Chondrocyte (in vitro differentiated cells): ENCODE measurements around the gene ITGBL1. TPM values are rescaled to one million over a fixed set of nuclear protein-coding genes. Genes with fewer than 3 reads are reported as not detected.
A peak's percentile ranks its signal among the peaks of the same experiment; 100 is the strongest.

Source experiments
- DNase-seq: peaks from one replicate; pipeline ENCODE4 v3.0.0; 2021; ENCODE audit warnings: mixed read lengths, low spot score
- H3K27ac Mint-ChIP-seq: one replicate; pipeline ENCODE4 v1.8.0; 2021; ENCODE audit warnings: mild to moderate bottlenecking, moderate library complexity, mixed read lengths; ENCODE audit not compliant: unreplicated experiment
- H3K27me3 Mint-ChIP-seq: 2 replicates; pipeline ENCODE4 v1.8.0; 2021; ENCODE audit warnings: low read depth, mixed read lengths
- H3K36me3 Mint-ChIP-seq: 2 replicates; pipeline ENCODE4 v1.8.0; 2021; ENCODE audit warnings: low read depth, mixed read lengths
- H3K4me1 Mint-ChIP-seq: 2 replicates; pipeline ENCODE4 v1.8.0; 2021; ENCODE audit warnings: low read depth, mild to moderate bottlenecking, mixed read lengths
- H3K4me3 Mint-ChIP-seq: one replicate; pipeline ENCODE4 v1.8.0; 2021; ENCODE audit warnings: mild to moderate bottlenecking, moderate library complexity, mixed read lengths; ENCODE audit not compliant: unreplicated experiment
- H3K9me3 Mint-ChIP-seq: 2 replicates; pipeline ENCODE4 v1.8.0; 2021; ENCODE audit warnings: low read depth, mixed read lengths
- total RNA-seq: library from RNA; stranded (reverse); gene quantifications from 3 replicates; pipeline ENCODE4 v1.2.1, GENCODE V29; 2021
- TF ChIP-seq, protein P1 (sequence below): fragments of 200-600 bp; sonication (generic); IDR thresholded peaks from 2 replicates; pipeline ENCODE4 v1.5.0; 2021; ENCODE audit warnings: antibody characterized with exemption, mild to moderate bottlenecking, moderate library complexity

The ITGBL1 gene
- total RNA-seq, 1 donor from 2014 or later, result 407 TPM

GRCh38 chr13:101751488-101751887, 299.0 kb downstream of the ITGBL1 start:
- DNase-seq, result no peak
- TF ChIP-seq, protein P1, sequence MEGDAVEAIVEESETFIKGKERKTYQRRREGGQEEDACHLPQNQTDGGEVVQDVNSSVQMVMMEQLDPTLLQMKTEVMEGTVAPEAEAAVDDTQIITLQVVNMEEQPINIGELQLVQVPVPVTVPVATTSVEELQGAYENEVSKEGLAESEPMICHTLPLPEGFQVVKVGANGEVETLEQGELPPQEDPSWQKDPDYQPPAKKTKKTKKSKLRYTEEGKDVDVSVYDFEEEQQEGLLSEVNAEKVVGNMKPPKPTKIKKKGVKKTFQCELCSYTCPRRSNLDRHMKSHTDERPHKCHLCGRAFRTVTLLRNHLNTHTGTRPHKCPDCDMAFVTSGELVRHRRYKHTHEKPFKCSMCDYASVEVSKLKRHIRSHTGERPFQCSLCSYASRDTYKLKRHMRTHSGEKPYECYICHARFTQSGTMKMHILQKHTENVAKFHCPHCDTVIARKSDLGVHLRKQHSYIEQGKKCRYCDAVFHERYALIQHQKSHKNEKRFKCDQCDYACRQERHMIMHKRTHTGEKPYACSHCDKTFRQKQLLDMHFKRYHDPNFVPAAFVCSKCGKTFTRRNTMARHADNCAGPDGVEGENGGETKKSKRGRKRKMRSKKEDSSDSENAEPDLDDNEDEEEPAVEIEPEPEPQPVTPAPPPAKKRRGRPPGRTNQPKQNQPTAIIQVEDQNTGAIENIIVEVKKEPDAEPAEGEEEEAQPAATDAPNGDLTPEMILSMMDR, result no peak
- Mint-ChIP-seq H3K4me1 (peaks cover 45% of the 10 kb centered on the region), H3K9me3 (no peaks in the 10 kb centered on the region), H3K27ac (peak overlapping the region; percentile 29), H3K27me3 (no peaks in the 10 kb centered on the region), H3K4me3 (no peak overlapping the region), H3K36me3 (no peaks in the 10 kb centered on the region)

- H3K4me1 Mint-ChIP-seq, result peaks cover 52% of the 10 kb centered on the region
- H3K27ac Mint-ChIP-seq, result no peak overlapping the region
- H3K9me3 Mint-ChIP-seq, result no peaks in the 10 kb centered on the region
- no peak overlapping the region for H3K4me3 Mint-ChIP-seq
- no peak for DNase-seq
- TF ChIP-seq, protein P1, result no peak
- no peaks in the 10 kb centered on the region for H3K27me3 Mint-ChIP-seq
- H3K36me3 Mint-ChIP-seq, result no peaks in the 10 kb centered on the region
These were observed 300.0 kb downstream of the ITGBL1 start for GRCh38 chr13:101752432-101752831.

GRCh38 chr13:101755228-101755887, 302.9 kb downstream of the ITGBL1 start:
- no peak for DNase-seq
- no peaks in the 10 kb centered on the region for H3K36me3 Mint-ChIP-seq
- H3K9me3 Mint-ChIP-seq, result no peaks in the 10 kb centered on the region
- TF ChIP-seq, protein P1, result no peak
- H3K27me3 Mint-ChIP-seq, result no peaks in the 10 kb centered on the region
- no peak overlapping the region for H3K27ac Mint-ChIP-seq
- no peak overlapping the region for H3K4me3 Mint-ChIP-seq
- H3K4me1 Mint-ChIP-seq, result peaks cover 50% of the 10 kb centered on the region

DNA sequence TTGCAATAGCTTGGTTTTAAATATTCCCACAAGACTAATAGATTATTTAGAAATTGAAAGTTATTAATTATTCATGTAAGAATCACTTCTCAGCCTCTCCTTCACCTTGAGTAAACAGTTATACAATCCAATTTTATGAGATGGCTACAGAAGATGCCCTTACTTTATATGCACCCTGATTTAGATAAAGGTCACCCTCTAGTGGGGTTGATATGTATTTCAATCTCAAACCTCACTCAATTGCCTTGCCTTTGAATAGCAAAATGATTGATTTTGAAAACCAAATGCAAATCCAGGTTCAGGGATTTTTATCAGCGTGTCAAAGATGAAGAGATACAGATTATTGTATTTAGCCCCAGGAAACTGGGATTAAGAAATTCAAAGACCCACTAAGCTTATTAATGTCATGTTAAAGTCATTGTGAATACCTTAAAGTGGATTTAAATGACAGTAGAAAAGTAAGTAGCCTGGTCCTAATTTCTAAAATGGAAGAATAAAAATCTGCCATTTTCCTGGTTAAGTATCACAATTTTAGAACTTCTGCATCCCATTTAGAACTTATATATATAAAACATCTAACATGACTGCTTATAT, 305.1 kb downstream of the ITGBL1 start:
- TF ChIP-seq, protein P1, result peak; percentile 89
- DNase-seq, result no peak
- no peak overlapping the region for H3K4me3 Mint-ChIP-seq

DNA sequence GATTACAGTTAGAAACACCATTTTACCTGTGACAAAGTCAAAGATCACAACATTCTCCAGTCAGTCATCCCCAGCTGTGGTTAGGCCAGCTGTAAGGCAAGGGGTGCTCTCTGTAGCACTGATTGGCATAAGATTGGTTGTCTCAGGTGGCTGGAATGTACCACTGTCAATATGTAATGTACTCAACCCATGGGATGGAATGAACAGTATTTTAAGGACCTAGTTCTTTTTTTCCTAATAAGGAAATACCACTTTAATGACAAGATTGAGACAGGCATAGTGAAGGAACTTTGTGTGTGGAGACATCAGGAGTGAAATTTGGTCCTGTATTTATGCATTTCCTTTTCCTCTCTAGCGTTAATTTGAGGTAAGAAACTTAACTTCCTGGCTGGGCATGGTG, 310.7 kb downstream of the ITGBL1 start:
- no peak overlapping the region for H3K27ac Mint-ChIP-seq
- peaks cover 10% of the 10 kb centered on the region for H3K4me1 Mint-ChIP-seq
- no peak for DNase-seq
- no peak overlapping the region for H3K4me3 Mint-ChIP-seq
- H3K27me3 Mint-ChIP-seq, result no peaks in the 10 kb centered on the region
- peaks cover 11% of the 10 kb centered on the region for H3K9me3 Mint-ChIP-seq
- TF ChIP-seq, protein P1, result no peak
- peaks cover 2% of the 10 kb centered on the region for H3K36me3 Mint-ChIP-seq

More for the DNA sequence above, 305.1 kb downstream of the ITGBL1 start:
- Mint-ChIP-seq H3K36me3 (no peaks in the 10 kb centered on the region), H3K4me1 (peaks cover 33% of the 10 kb centered on the region), H3K27ac (no peak overlapping the region), H3K9me3 (no peaks in the 10 kb centered on the region), H3K27me3 (no peaks in the 10 kb centered on the region)

Other genes starting within 250 kb of the ITGBL1 start
- 38.0 to 59.7 TPM (median 38.6 TPM) in 3 replicates for gene NALCN, start 36.2 kb upstream of the ITGBL1 start, total RNA-seq